Heart right ventricle (tissue), 16 donors: ENCODE results near the gene ADH6. TPM values are rescaled to one million over a fixed set of nuclear protein-coding genes. Genes with fewer than 3 reads are reported as not detected.
"Not testable (repeated sequence)": the region's sequence is repeated elsewhere in the genome, so short reads cannot be mapped to it uniquely, and the experiment has no call there.

Source experiments
- ATAC-seq, 8 donors: fragments of 200-7000 bp; cut with Tn5 transposase; one replicate each; pipeline ENCODE4 v1.9.1; 2020; ENCODE audit warnings: mild to moderate bottlenecking in 8 of 8, moderate library complexity in 8 of 8, moderate number of reproducible peaks in 1 of 8
- DNase-seq, 2 donors: peaks; one replicate each; pipeline ENCODE4 v3.0.0-alpha.2; 2020
- H3K27ac ChIP-seq, 10 donors: fragments of 200-600 bp; sonication (generic) in 2 of 10; one replicate each; pipeline versions ENCODE4 v1.5.0 to v1.8.0; 2020 to 2022; ENCODE audit warnings: mild to moderate bottlenecking in 3 of 10
- H3K27me3 ChIP-seq, 7 donors: fragments of 200-600 bp; one replicate each; pipeline ENCODE4 v1.8.0; 2021 to 2022; ENCODE audit warnings: mild to moderate bottlenecking in 2 of 7
- H3K36me3 ChIP-seq, 9 donors: fragments of 200-600 bp; sonication (generic) in 1 of 9; one replicate each; pipeline versions ENCODE4 v1.5.0 to v1.8.0; 2020 to 2022; ENCODE audit warnings: mild to moderate bottlenecking in 2 of 9
- H3K4me1 ChIP-seq, 9 donors: fragments of 200-600 bp; sonication (generic) in 1 of 9; one replicate each; pipeline versions ENCODE4 v1.5.0 to v1.8.0; 2020 to 2022; ENCODE audit warnings: mild to moderate bottlenecking in 4 of 9
- H3K4me3 ChIP-seq, 10 donors: fragments of 200-600 bp; sonication (generic) in 2 of 10; one replicate each; pipeline versions ENCODE4 v1.5.0 to v1.8.0; 2020 to 2022; ENCODE audit warnings: mild to moderate bottlenecking in 7 of 10, moderate library complexity in 2 of 10
- H3K9me3 ChIP-seq, 11 donors: fragments of 200-600 bp in 10 of 11; sonication (generic) in 2 of 11; one replicate each; pipeline versions ENCODE4 v1.5.0 to v1.8.0; 2013 to 2022; ENCODE audit warnings: mild to moderate bottlenecking in 2 of 11, control low read depth in 1 of 11, moderate library complexity in 1 of 11
- WGBS, 2 donors: extraction: QIAGEN DNeasy Blood & Tissue Kit; methylation state at CpG; one replicate each; pipeline ENCODE4 v1.1.7; 2013; ENCODE audit warnings: inconsistent platforms in 1 of 2; 5-methylcytosine and 5-hydroxymethylcytosine counted together
- intact Hi-C, 10 donors: fragments of 100-400 bp; cut with DNase I; formaldehyde crosslinking; loops; one replicate each; pipeline versions ENCODE4 v1.11.1 to v1.14.2; 2022
- polyA plus RNA-seq, 2 donors: library from polyadenylated mRNA; stranded (reverse); fragments of 200-250 nt; gene quantifications; one replicate each; pipeline ENCODE4 v1.2.3, GENCODE V29; 2013
- total RNA-seq, 10 donors: library from RNA; stranded (reverse); fragmentation: NEBNext Ultra II Directional in 3 of 10; extraction: Animal tissue kit (Norgen Biotek cat#: 25700) in 3 of 10; gene quantifications; one replicate each; pipeline versions ENCODE4 v1.2.1 to v1.2.4, GENCODE V29; 2021 to 2023
- TF ChIP-seq, protein P1 (sequence below), 9 donors: fragments of 200-600 bp; sonication (generic) in 2 of 9; IDR thresholded peaks; one replicate each; pipeline versions ENCODE4 v1.5.0 to v1.8.0; 2021 to 2022; ENCODE audit warnings: antibody characterized with exemption in 9 of 9, mild to moderate bottlenecking in 5 of 9, moderate library complexity in 1 of 9
- donor health status: Arrhythmogenic right ventricular cardiomyopathy.
- donor health status: ischemic (EF 13 %, LVEDD 7.1; RV severe dilation, severe dysfunction).
- donor health status: healthy with polysubstance abuse.
- donor health status: DM: no; HTN: yes; CAD: no.
- donor health status: DM: no; HTN: no; CAD: no.
- donor health status: ischemic (EF 25% LVEDD 6.9; RV normal size, moderate dysfunction).
- donor health status: ischemic (EF 25% LVEDD 5.7; RV mildly dilated, moderate dysfunction).
- donor health status: healthy.
- donor health status: DM: yes; HTN: yes; CAD: no.
- donor health status: Ischemic cardiomyopathy.
- donor health status: ischemic (EF 35%, LVEDD 5.7; RV mildly dilated, moderate dysfunction).
- donor health status: nonischemic (EF 11% LVEDD 7.7; RV severe dilation, severe dysfunction).
- donor health status: DM: yes; HTN: yes; CAD: no.
- donor health status: PGD.
- donor health status: ischemic (EF 29% LVEDD 5.4; RV normal size, mild dysfunction).
- donor health status: nonischemic (EF 23%, LVEDD 6.1; RV moderate dilation, normal function).

The ADH6 gene
- total and polyA plus RNA-seq, 12 donors: 0.08 TPM; not detected in 11

DNA sequence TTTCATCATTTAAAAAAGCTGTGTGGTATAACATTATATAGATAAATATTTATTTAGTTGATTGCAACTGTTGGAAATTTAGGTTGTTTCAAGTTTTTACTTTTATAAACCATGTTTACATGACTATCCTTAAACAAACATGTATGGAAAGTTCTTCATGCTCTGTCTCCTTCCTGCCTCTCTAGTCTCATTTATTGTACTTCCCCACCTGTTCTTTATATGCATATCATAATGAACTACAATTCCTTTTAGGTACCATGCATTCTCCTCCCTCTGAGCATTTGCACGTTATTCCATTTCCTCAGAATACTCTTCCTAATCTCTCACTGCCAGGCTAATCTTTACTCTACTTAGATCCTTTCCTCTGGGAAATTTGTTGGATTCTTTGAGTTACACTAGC is 16.9 kb upstream of the ADH6 start:
- ATAC-seq (no peak), DNase-seq (no peak)
- Histone ChIP-seq H3K36me3 (no peaks in the 10 kb centered on the region), H3K27ac (no peak overlapping the region), H3K4me1 (no peaks in the 10 kb centered on the region), H3K4me3 (no peak overlapping the region), H3K9me3 (peaks cover 0 to 27% (median 0%) of the 10 kb centered on the region in 11 donors), H3K27me3 (no peaks in the 10 kb centered on the region)
- intact Hi-C loops: no loop called here
- 36 to 44% methylated on average over 1 of the region's 1 CpG for WGBS, 2 donors
- TF ChIP-seq, protein P1, sequence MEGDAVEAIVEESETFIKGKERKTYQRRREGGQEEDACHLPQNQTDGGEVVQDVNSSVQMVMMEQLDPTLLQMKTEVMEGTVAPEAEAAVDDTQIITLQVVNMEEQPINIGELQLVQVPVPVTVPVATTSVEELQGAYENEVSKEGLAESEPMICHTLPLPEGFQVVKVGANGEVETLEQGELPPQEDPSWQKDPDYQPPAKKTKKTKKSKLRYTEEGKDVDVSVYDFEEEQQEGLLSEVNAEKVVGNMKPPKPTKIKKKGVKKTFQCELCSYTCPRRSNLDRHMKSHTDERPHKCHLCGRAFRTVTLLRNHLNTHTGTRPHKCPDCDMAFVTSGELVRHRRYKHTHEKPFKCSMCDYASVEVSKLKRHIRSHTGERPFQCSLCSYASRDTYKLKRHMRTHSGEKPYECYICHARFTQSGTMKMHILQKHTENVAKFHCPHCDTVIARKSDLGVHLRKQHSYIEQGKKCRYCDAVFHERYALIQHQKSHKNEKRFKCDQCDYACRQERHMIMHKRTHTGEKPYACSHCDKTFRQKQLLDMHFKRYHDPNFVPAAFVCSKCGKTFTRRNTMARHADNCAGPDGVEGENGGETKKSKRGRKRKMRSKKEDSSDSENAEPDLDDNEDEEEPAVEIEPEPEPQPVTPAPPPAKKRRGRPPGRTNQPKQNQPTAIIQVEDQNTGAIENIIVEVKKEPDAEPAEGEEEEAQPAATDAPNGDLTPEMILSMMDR (IDR thresholded peaks at IDR 0.05): no peak

DNA sequence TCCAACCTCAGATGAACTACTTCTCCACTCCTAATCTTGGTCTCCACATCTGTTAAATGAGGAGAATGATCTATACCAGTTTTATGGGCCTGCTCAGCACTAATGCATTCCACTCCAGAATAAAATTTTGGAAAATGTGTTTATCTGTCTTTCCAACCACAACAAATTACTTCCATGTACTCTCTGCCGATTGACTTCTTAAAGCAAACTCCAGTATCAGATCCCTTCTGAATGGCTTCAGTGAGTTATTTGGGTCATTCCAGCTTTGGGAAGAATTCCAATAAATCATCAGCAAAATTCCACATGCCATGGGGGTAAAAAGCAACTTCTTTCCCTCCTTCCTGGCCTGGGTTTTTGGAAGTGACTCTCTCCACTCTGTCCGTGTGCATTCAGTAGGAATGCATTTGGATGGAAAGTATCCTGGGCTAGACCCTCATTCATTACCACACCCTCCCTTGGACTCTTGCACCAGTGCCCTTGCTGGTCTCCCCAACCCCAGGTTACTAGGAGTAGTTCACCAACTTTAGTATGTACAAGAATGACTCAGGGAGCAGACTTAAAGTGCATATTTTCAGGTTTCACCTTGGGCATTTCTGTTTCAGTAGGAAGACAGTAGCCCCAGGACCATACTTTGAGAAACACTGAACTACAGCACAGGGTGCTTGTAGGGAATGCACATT is 15.4 kb upstream of the ADH6 start:
- intact Hi-C loops: no loop called here

DNA sequence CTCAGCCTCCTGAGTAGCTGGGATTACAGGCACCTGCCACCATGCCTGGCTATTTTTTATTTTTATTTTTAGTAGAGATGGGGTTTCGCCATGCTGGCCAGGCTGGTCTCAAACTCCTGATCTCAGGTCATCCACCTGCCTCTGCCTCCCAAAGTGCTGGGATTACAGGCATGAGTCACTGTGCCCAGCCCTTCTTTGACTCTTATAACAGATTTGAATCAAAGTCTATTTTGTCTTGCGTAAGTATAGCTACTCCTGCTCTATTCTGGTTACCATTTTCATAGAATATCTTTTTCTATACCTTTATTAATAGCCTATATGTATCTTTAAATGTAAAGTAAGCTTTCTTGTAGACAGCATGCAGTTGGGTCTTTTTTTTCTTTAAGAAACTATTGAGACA is 14.4 kb upstream of the ADH6 start:
- ATAC-seq, H3K36me3 ChIP-seq, H3K4me1 ChIP-seq, H3K27me3 ChIP-seq, H3K27ac ChIP-seq, H3K4me3 ChIP-seq, DNase-seq, intact Hi-C loops: not testable (repeated sequence)
- peaks cover 0 to 38% (median 0%) of the 10 kb centered on the region in 11 donors for H3K9me3 ChIP-seq
- WGBS, 2 donors: 88 to 89% methylated on average over 2 of the region's 2 CpGs

More for the DNA sequence above, 15.4 kb upstream of the ADH6 start:
- H3K9me3 ChIP-seq: peaks cover 0 to 34% (median 0%) of the 10 kb centered on the region in 11 donors
- no peak overlapping the region for H3K4me3 ChIP-seq
- no peaks in the 10 kb centered on the region for H3K36me3 ChIP-seq
- TF ChIP-seq, protein P1 (IDR thresholded peaks at IDR 0.05): no peak
- H3K27me3 ChIP-seq: no peaks in the 10 kb centered on the region
- ATAC-seq: no peak
- DNase-seq: no peak
- H3K27ac ChIP-seq: no peak overlapping the region
- 69 to 75% methylated on average over 2 of the region's 2 CpGs for WGBS, 2 donors
- H3K4me1 ChIP-seq: no peaks in the 10 kb centered on the region

DNA sequence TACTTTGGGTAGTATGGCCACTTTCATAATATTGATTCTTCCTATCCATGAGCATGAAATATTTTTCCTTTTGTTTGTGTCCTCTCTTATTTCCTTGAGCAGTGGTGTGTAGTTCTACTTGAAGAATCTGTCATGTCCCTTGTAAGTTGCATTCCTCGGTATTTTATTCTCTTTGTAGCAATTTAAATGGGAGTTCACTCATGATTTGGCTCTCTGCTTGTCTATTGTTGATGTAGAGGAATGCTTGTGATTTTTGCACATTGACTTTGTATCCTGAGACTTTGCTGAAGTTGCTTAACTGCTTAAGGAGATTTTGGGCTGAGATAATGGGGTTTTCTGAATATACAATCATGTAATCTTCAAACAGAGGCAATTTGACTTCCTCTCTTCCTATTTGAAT is 9.7 kb upstream of the ADH6 start:
- DNase-seq, H3K4me3 ChIP-seq, intact Hi-C loops, ATAC-seq, H3K27me3 ChIP-seq, H3K27ac ChIP-seq, H3K4me1 ChIP-seq, H3K36me3 ChIP-seq: not testable (repeated sequence)
- WGBS, 2 donors: 74 to 84% methylated on average over 1 of the region's 1 CpG
- peaks cover 0 to 38% (median 0%) of the 10 kb centered on the region in 11 donors for H3K9me3 ChIP-seq

DNA sequence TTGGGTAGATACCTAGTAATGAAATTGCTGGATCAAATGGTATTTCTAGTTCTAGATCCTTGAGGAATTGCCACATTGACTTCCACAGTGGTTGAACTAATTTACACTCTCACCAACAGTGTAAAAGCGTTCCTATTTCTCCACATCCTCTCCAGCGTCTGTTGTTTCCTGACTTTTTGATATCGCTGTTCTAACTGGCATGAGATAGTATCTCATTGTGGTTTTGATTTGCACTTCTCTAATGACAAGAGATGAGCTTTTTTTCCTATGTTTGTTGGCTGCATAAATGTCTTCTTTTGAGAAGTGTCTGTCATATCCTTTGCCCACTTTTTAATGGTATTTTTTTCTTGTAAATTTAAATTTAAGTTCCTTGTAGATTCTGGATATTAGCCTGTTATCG is 8.6 kb upstream of the ADH6 start:
- H3K27ac ChIP-seq, H3K36me3 ChIP-seq, H3K4me1 ChIP-seq, DNase-seq, H3K27me3 ChIP-seq, ATAC-seq, intact Hi-C loops, H3K4me3 ChIP-seq: not testable (repeated sequence)
- 85 to 87% methylated on average over 4 of the region's 4 CpGs for WGBS, 2 donors
- H3K9me3 ChIP-seq: peaks cover 0 to 38% (median 0%) of the 10 kb centered on the region in 11 donors

DNA sequence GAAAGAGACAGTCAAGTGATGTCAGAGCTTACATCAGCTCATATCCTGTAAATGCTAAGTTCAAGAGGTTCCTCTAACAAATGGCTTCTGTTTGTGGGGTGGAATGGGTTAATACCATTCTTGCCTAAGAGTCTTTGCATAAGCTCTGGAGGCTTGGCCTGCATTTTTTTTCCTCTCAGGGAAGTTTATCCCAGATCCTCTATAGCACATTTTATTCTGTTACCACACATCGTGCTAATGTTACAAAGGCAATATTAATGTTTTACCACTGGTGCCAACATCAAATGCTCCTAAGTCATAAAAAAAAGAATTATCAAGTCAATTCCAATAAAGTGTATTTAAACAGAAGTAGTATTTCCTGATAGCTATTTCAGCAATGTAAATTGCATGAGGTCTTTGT is 2.9 kb upstream of the ADH6 start:
- WGBS, 2 donors: 32 to 33% methylated on average over 1 of the region's 1 CpG
- no peak overlapping the region for H3K4me3 ChIP-seq
- TF ChIP-seq, protein P1 (IDR thresholded peaks at IDR 0.05): no peak
- H3K9me3 ChIP-seq: peaks cover 0 to 11% (median 0%) of the 10 kb centered on the region in 11 donors
- no peak overlapping the region for H3K27ac ChIP-seq
- no peaks in the 10 kb centered on the region for H3K36me3 ChIP-seq
- intact Hi-C loops: no loop called here
- ATAC-seq (no peak), DNase-seq (no peak)
- H3K4me1 ChIP-seq: no peaks in the 10 kb centered on the region
- no peaks in the 10 kb centered on the region for H3K27me3 ChIP-seq
